Hematopoietic multipotent progenitor cell treated with erythropoietin and hydrocortisone succinate and interleukin-3 and kit ligand, for 17 days (in vitro differentiated cells): ENCODE data around the gene ZNF616.
A peak's percentile ranks its signal among the peaks of the same experiment; 100 is the strongest.

Experiments
- DNase-seq: peaks from one replicate; pipeline ENCODE4 v3.0.0-alpha.2; 2015; ENCODE audit warnings: low spot score

The ZNF616 gene

DNA sequence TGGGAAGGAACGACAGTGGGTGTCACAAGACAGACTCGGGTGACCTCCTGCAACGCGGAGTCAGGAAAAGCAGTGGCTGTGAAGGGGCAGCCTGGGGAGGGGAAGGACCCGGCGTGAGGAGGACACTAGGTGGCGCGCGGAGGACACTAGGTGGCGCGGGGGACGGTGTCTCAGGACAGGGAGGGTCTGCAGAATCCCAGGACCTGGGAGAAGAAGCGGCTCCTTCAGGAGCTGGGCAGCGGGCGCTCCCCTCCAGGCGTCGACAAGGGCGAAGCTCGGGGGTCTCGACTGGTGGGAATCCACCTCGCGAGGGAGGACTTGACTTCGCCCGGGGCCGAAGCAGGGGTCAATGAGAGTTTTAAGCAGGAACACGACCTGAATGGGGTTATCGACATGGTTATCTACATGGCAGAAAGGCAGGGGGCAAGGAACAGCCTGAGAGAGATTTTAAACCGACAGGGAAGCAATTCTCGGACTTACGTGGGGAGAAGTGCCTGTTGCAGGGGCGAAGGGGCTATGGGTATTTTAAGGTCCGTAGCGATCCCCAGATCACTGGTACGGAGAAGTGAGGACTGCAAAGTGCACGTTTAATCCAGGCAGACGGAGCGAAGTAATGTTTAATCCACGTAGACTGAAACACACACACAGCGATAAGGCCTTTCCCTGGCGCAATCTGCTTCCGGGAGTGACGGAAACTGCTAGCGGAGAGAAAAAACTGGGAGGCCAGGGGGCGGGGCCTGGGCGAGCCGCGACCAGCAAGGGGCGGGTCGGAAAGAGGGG, at the start of gene ZNF616:
Gene ZNF616, minus strand, starts transcription at position 687 of the 780 bp plus-strand sequence. CDS start 9,426 bp downstream, outside the sequence.
- DNase-seq: peak; percentile 89

DNA sequence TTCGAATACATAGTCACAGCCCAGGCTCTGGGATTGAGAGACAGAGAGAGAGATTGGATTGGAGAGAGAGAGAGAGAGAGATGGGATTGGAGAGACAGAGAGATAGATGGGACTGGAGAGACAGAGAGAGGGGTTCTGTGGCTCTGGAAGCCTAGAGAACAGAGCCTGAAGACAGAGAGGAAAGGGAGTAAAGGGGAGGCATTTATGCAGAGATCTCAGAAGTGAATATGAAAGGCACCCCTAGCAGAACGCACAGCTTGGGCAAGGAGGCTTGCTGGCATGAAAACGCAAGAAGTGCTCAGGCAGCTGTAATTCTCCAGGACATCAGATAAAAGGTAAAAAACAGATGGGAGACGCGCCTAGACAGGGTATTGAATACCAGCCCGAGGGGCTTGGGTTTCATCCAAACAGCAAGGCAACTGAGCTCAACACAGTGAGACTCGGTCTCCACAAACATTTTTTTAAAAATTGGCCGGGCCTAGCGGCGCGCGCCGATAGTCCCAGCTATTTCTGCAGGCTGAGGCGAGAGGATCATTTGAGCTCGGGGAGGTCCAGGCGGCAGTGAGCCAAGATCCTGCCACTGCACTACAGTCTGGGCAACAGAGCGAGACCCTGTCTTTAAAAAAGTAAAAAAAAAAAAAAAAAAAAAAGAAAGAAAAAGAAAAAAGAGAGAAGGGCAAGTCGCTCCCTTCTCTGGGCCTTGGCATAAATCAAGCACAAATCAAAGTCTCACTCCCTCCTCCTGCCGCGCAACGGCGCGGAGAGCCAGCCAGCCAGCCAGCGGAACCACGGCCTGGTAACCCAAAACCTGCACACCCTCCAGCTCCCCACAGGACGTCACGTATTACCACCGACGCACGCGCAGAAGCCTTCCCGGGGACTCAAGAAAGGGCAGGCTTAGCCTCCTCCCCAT, 49.3 kb upstream of the ZNF616 start:
- no peak for DNase-seq

DNA sequence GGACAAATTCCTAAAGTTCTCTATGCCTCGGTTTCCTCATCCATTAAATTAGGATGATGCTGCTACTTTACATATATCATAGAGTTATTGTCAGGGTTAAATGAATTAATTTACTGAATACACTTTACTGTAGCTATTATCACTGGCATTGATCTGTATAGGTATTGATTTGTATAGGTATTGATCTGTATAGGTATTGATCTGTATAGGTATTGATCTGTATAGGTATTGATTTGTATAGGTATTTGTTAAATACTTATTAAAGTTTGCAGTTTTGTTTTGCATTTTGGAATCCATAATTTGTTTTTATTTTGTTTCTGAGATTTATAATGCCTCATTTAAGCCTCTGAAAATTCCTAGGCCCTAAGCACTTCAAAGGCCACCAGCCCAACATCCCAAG, 47.7 kb upstream of the ZNF616 start:
- DNase-seq: no peak

DNA sequence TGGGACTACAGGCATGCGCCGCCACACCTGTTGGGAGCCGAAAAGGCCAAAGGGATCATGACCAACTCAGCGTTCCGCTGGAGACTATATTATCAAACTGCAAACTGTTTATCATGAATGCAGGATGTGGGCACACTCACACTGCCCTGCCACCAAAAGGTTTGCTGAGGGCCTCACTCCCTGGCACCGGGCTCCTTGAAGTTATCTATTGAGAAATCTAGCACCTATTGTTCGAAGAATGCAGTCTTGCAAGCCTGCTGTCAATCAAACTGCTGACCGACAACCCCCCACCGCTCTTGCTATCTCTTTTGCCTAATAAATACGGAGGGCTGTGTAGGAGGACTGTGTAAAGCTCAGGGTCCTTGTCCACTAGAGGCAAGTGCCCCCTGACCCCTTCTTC, 36.8 kb upstream of the ZNF616 start:
- DNase-seq: no peak

DNA sequence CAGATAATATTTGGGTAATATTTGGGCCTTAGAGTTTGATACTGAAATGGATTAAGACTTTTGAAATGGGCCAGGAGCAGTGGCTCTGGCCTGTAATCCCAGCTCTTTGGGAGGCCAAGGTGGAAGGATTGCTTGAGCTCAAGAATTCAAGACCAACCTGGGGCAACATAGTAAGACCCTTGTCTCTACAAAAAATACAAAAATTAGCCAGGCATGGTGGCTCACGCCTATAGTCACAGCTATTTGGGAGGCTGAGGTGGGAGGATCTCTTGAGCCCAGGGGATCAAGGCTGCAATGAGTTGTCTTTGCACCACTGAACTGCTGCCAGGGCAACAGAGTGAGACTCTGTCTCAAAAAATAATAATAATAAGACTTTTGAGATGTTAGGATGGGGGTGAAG, 32.6 kb upstream of the ZNF616 start:
- DNase-seq: no peak

DNA sequence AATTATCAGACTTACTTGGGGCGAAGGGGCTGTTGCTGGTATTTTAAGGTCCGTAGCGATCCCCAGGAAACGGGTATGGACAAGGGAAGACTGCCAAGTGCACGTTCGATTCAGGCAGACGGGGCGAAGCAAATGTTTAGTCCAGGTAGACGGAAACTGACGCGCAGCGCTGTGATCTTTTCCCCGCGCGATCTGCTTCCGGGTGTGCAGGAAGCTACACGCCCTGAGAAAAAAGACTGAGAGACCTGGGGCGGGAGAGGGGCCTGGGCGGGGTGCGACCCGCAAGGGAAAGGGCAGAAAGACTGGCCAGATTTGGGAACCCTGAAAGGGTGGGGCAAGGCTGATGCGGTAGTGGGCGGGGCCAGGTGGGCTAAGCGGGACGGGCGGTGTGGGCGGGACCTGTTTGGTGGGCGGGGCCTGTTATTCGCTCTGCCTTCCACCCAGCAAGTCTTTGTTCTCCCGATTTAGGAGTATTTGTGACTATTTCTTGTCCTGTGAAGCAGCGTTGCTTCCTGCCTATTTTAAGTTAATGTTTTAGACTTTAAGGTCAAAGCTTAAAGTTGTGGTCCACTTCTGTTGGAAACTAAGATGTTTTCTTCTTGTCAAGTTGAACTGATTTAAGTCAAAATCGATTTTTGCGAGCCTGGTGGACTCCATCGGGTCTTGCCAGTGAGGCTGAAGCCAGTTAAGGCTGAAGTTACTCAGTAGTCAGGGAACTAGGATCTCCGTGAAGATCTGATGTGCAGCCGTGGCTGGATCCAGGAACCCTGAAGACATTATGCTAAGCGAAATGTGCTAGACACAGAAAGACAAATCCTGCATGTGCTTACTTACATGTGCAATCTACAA, 31.8 kb upstream of the ZNF616 start, which contains the start of gene ZNF836:
Gene ZNF836, minus strand, starts transcription at position 301 of the 849 bp plus-strand sequence. CDS start 3,549 bp downstream, outside the sequence.
- DNase-seq: peak; percentile 61

DNA sequence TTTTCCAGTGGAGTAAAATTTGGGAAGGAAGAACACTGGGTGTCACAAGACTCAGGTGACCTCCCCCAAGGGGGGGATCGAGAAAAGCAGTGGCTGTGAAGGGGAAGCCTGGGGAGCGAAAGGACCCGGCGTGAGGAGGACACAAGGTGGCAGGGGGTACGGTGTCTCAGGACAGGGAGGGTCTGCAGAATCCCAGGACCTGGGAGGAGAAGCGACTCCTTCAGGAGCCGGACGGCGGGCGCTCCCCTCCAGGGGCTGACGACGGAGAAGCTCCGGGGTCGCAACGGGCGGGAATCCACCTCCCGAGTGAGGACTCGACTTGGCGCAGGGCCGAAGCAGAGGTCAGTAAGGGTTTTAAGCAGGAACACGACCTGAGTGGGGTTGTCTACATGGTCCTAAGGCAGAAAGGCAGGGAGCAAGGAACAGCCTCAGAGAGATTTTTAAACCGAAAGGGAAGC, 31.2 kb upstream of the ZNF616 start:
- no peak for DNase-seq

DNA sequence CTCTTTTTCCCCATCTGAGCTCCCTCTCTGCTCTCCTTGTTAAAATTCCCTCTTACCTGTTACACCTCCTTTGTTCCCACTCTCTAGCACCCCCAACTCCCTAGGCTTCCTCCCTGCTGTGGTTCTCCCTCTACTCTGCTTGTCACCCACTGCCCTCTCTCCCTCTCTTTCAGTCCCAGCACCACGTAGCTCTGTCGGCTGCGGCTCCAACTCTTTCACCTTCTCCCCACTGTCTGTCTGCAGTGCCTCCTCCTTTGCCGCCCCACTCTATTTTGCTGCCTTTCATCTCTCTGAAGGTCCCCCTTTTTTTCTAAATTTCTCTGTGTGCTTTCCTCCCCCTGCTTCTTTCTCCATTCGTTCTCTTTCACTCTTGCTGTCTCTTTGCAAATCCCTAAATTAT, 30.6 kb upstream of the ZNF616 start:
- no peak for DNase-seq

DNA sequence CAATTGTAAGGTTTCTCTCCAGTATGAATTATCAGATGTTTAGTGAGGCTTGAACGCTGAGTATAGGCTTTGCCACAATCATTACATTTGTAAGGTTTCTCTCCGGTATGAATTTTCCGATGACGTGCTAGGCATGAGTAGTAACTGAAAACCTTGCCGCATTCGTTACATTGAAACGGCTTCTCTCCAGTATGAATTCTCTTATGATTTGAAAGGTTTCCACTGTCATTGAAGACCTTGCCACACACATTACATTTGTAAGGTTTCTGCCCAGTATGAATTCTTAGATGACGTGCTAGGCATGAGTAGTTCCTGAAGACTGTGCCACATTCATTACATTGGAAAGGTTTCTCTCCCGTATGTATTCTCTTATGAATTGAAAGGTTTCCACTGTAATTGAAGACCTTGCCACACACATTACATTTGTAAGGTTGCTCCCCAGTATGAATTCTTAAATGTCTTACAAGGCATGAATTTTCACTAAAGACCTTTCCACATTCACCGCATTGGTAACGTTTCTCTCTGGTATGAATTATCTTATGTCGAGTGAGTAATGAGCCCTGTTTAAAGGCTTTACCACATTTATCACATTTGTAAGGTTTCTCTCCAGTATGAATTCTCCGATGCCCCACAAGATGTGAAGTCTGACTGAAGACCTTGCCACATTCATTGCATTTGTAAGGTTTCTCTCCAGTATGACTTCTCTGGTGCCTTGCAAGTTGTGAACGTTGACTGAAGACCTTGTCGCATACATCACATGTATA, 16.0 kb upstream of the ZNF616 start:
- DNase-seq: no peak

DNA sequence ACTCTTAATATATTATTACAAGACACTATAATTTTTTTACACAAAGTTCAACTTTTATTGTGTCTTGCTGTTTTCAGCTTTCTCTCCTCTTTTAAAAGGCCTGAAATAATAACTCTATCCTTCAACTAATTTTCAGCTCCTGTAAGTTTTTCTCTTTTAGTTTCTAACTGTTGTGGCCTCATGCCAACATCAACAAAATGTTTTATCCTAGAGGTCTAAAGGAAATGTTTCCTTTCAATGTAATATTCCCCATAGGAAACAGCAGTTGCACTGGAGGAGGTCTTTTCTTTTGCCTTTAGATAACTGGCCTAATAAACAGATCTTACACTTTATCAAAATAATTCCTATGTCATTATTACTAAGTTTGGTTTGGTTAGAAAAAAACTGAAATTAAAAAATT, 8.5 kb upstream of the ZNF616 start:
- no peak for DNase-seq

DNA sequence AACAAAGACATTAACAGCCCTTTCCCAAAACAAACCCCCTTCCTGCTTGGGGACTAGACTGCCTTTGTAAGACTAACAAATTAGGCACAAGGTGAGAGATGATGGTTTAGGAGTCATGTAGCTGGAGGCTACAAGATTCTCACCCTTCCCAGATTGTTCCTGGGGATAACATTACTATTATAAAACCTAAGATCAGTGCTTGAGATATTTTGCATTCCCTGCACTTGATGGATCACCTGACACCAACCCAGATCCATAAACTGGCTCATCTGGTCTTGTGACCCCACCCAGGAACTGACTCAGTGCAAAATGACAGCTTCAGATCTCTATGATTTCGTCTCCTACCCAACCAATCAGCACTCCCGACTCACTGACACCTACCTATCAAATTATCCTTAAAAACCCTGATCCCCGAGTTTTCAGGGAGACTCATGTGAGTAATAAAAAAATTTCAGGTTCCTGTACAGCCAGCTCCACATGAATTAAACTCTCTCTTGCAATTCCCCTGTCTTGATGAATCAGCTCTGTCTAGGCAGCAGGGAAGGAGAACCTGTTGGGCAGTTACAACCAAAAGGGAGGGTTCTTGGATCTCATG, 2.4 kb upstream of the ZNF616 start:
- DNase-seq: no peak

DNA sequence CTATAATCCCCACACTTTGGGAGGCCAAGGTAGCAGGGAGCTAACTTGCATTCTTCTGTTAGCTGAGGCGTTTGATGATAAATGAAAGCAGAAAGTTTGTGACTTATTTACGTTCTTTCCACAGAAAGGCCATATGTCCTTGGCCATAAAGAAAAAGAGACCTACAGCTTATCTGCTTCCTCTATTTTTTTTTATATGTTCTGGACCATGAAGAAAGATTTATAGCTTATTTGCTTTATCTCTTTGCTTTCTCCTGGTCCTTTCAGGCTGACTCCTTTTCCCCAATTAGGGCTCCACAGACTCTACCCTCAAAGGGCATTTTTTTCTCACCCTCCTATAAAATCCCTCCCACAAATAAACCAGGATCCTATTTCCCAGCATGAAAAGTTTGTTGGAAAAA, 1.5 kb upstream of the ZNF616 start:
- no peak for DNase-seq

DNA sequence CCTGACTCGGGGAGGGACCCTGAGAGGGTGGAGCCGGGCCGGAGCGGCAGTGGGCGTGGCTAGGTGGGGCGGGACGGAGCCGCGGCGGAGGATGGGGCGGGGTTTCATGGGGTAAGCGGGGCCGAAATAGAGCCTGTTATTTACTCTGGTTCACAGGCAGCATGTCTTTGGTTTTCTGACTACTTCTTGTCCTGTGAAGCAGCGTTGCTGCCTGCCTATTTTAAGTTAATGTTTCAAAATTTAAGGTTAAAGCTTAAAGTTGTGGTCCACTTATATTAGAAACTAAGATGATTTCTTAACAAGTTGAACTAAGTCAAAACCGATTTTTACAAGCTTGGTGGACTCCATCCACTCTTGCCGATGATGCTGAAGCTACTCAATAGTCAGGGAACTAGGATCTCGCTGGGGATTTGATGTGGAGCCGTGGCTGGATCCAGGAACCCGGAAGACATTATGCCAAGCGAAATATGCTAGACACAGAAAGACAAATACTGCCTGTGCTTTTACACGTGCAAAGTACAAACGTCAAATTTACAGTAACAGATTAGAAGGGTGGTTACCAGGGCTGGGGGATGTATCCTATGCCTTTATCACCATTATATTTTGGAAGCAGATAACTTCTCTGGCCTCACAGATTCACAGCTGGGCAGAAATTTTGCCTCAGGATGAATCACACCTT, 433 bp upstream of the ZNF616 start:
- no peak for DNase-seq

DNA sequence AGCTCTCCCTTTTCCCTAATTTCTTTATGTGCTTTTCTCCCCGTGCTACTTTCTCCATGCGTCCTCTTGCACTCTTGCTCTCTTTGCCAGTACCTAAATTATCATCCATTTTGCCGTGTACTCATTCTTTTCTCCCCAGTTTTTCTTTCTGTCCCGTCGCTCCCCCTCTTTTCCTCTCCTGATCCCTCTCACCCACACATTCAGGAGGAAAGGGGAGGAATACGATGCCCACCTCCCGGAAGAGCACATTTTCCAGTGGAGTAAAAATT, 821 bp downstream of the ZNF616 start:
- DNase-seq: no peak

DNA sequence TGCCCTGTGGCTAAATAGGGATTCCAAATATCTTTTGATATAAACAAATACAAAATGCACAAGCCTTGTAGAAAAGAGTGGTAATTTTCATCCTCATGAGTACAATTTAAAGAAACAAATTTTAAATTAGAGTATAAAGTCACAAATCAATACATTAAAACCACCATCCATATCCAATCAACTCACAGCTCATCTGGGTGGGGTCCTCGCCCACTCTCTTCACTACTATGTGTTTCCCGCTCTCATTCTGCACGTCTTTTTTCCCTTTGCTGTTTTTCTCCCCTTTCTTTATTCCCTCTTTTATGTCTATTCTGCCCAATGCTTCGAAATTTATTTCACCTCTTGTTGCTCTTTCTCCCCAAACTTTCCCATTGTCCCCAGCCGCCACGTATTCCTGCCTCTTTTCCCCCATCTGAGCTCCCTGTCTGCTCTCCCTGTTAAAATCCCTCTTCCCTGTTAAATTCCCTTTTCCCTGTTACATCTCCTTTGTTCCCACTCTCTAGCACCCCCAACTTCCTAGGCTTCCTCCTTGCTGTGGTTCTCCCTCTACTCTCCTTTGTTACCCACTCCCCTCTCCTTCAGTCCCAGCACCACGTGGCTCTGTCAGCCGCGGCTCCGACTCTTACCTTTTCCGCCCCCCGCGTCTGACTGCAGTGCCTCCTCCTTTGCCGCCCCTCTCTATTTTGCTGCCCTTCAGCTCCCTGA, 1.3 kb downstream of the ZNF616 start:
- DNase-seq: no peak

DNA sequence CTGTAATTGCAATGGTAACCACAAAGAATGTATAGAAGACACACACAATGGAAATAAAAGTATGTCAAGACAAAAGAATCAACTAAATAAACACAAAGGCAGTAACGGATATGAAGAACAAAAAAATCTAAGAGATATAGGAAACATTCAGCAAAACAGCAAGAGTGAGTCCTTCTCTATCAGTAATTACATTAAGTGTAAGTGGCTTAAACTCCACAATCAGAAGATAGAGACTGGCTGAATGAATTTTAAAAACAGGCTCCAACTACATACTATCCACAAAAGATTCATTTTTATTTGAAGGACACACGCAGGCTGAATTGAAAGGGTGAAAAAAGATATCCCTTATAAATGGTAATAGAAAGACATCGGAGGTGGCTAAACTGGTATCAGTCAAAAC, 19.5 kb downstream of the ZNF616 start:
- DNase-seq: no peak

DNA sequence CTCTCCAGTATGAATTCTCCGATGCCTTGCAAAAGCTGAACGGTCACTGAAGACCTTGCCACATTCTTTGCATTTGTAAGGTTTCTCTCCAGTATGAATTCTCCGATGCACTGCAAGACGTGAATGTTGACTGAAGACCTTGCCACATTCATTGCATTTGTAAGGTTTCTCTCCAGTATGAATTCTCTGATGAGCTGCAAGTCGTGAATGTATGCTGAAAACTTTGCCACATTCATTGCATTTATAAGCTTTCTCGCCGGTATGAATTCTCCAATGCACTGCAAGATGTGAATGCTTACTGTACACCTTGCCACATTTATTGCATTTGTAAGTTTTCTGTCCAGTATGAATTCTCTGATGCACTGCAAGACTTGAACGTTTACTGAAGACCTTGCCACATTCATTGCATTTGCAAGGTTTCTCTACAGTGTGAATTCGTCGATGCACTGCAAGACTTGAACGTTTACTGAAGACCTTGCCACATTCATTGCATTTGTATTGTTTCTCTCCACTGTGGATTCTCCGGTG, 24.1 kb downstream of the ZNF616 start:
- no peak for DNase-seq

DNA sequence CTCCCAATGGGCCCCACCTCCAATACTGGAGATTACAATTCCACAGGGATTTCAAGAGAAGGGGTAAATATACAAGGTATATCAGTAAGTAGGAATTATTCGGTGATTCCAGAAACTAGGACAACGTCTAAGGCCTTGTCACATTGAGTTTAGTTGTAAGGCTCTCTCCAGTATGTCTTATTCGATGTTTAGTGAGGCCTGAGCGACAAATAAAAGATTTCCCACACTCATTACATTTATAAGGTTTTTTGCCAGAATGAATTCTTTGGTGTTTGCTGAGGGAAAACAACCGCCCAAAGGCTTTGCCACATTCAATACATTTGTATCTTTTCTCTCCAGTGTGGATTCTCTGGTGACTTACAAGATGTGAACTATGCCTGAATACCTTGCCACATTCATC, 25.0 kb downstream of the ZNF616 start:
- DNase-seq: no peak

DNA sequence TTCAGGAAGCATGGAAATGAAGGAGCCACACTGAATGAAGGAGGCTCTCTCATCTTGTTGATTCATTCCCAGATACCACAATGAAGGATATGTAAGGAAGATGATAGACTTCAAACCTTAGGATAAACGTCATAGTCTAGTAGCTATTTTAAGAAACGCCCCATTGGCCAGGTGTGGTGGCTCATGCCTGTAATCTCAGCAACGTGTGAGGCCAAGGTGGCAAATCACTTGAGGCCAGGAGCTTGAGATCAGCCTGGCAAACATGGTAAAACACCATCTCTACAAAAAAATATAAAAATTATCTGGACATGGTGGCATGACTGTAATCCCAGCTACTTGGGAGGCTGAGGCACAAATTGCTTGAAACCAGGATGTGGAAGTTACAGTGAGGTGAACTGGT, 27.1 kb downstream of the ZNF616 start:
- DNase-seq: no peak

DNA sequence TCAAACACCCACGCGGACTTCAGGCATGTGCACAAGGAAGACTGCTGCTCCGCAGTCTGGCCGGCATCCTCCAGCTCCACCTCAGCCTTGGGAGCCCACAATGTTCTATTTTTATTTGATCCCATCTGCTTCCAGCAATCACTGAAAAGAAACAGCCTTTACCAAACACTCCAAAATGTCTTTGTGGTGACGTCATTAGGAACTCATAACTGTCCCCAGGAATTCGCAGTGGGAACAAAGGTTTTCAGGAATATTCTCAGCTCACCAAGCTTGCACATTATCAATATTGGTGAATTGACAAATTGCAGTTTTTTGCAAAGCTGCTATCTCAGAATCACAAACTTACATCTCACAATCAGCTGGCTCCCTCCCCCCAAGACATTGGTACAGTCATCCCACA, 29.0 kb downstream of the ZNF616 start:
- DNase-seq: no peak
